ENCODE data around the gene ZMYND11. TPM values are rescaled to one million over a fixed set of nuclear protein-coding genes. Genes with fewer than 3 reads are reported as not detected.

Gene ZMYND11
- 57.0 and 57.5 TPM in 2 replicates for total RNA-seq
- polyA plus RNA-seq = 60.6 and 68.4 TPM in 2 replicates
- 40.7 and 47.9 TPM in 2 replicates for polyA plus RNA-seq (2012)
- 7.1 and 11.3 TPM in 2 replicates for polyA minus RNA-seq (ENCODE audit: low replicate concordance)

DNA sequence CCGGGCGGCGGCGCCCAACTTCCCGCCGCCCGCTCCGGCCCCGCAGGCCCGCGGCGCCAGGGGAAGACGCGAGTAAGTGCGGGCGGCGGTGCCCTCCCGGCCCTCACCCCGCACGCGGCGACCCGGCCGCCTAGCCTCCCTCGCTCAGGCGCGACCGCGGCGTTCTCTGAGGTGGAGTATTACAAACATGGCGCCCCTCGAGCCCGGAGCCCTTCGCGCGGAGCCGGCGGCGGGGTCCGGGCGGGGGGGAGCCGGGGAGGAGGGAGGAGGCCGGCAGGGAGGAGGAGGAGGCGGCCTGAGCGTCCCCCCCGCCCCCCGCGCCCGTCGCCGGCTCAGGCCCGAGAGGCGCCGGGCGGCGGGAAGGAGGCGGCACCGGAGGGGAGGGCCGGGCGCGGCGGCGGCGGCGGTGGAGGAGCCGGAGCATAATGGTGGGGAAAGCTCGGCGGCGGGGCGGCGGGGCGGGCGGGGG lies at the start of gene ZMYND11:
Gene ZMYND11, plus strand, starts transcription at position 324 of the 469 bp plus-strand sequence. CDS start 44,558 bp downstream, outside the sequence.
- peak within 1 kb of the TSS; percentile 86 for H2AFZ ChIP-seq (ENCODE audit: low read length)
- peak within 1 kb of the TSS; percentile 92 for H3K27ac ChIP-seq (ENCODE audit: insufficient read depth, low read length)
- peak within 1 kb of the TSS; percentile 89 for H3K9ac ChIP-seq (ENCODE audit: insufficient read depth, low read length)
- TF ChIP-seq EZH2 (IDR thresholded peaks at IDR 0.05; ENCODE audit: low read length, missing control alignments) = no peak
- TF ChIP-seq, protein P1, sequence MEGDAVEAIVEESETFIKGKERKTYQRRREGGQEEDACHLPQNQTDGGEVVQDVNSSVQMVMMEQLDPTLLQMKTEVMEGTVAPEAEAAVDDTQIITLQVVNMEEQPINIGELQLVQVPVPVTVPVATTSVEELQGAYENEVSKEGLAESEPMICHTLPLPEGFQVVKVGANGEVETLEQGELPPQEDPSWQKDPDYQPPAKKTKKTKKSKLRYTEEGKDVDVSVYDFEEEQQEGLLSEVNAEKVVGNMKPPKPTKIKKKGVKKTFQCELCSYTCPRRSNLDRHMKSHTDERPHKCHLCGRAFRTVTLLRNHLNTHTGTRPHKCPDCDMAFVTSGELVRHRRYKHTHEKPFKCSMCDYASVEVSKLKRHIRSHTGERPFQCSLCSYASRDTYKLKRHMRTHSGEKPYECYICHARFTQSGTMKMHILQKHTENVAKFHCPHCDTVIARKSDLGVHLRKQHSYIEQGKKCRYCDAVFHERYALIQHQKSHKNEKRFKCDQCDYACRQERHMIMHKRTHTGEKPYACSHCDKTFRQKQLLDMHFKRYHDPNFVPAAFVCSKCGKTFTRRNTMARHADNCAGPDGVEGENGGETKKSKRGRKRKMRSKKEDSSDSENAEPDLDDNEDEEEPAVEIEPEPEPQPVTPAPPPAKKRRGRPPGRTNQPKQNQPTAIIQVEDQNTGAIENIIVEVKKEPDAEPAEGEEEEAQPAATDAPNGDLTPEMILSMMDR (conservative IDR thresholded peaks at IDR 0.05 in 1 of 2, IDR thresholded peaks at IDR 0.05 in 1 of 2; ENCODE audit: low read depth in 1 of 2, low read length in 2 of 2) = no peak
- peaks cover 21% of the 10 kb centered on the region for H3K4me1 ChIP-seq (ENCODE audit: control insufficient read depth, extremely low read depth, insufficient read depth, low read length)
- DNase-seq (ENCODE audit: low read depth in 2 of 2) = peak; percentile 64 to 66
- H3K27me3 ChIP-seq (ENCODE audit: control insufficient read depth, insufficient read depth, low read length) = no peaks in the 10 kb centered on the region
- peak within 1 kb of the TSS; percentile 99 for H3K4me2 ChIP-seq (ENCODE audit: extremely low read depth, insufficient read depth, low read length)
- H3K79me2 ChIP-seq (ENCODE audit: control insufficient read depth, insufficient read depth, low read length) = peaks cover 48% of the 10 kb centered on the region
- no peaks in the 10 kb centered on the region for H3K9me3 ChIP-seq (ENCODE audit: control insufficient read depth, insufficient read depth, low read depth, low read length)
- no peaks in the 10 kb centered on the region for H3K36me3 ChIP-seq (ENCODE audit: control insufficient read depth, insufficient read depth, low read length)
- peaks cover 5% of the 10 kb centered on the region for H4K20me1 ChIP-seq (ENCODE audit: control insufficient read depth, extremely low read depth, insufficient read depth, low read length)
- H3K4me3 ChIP-seq (replicated peaks in 1 of 4; ENCODE audit: control extremely low read depth in 1 of 4, insufficient read depth in 1 of 4, low read depth in 3 of 4, low read length in 4 of 4) = peak within 1 kb of the TSS; percentile 85 to 95 (median 89)

DNA sequence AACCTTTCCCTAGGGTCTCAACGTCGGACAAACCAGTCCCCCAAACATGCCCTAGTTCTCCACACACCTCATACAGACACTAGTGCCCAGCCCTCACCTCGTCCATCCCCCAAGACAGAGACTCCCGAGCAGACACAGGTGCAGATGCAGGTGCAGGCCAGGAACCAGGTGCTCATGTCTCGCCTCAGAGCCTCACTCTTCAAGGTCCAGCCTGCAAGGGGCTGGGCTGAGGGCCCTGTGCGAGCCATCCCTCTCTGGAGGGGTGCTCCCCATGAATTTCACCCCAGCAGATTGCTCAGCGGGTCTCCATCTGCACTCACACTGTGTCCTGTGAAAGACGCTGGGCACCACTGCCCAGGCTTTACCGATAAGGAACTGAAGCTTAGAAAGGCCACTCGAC lies 49.2 kb upstream of the ZMYND11 start:
- H3K36me3 ChIP-seq (ENCODE audit: control insufficient read depth, insufficient read depth, low read length) = no peaks in the 10 kb centered on the region
- H3K9me3 ChIP-seq (ENCODE audit: control insufficient read depth, insufficient read depth, low read depth, low read length) = no peaks in the 10 kb centered on the region
- H2AFZ ChIP-seq (ENCODE audit: low read length) = no peak overlapping the region
- H3K4me1 ChIP-seq (ENCODE audit: control insufficient read depth, extremely low read depth, insufficient read depth, low read length) = no peaks in the 10 kb centered on the region
- H3K79me2 ChIP-seq (ENCODE audit: control insufficient read depth, insufficient read depth, low read length) = no peaks in the 10 kb centered on the region
- H3K27ac ChIP-seq (ENCODE audit: insufficient read depth, low read length) = no peak overlapping the region
- H3K4me3 ChIP-seq (replicated peaks in 1 of 4; ENCODE audit: control extremely low read depth in 1 of 4, insufficient read depth in 1 of 4, low read depth in 3 of 4, low read length in 4 of 4) = no peak overlapping the region
- DNase-seq (ENCODE audit: low read depth in 2 of 2) = no peak
- no peak overlapping the region for H3K4me2 ChIP-seq (ENCODE audit: extremely low read depth, insufficient read depth, low read length)
- H3K27me3 ChIP-seq (ENCODE audit: control insufficient read depth, insufficient read depth, low read length) = peaks cover 3% of the 10 kb centered on the region
- TF ChIP-seq EZH2 (IDR thresholded peaks at IDR 0.05; ENCODE audit: low read length, missing control alignments) = no peak
- TF ChIP-seq, protein P1 (conservative IDR thresholded peaks at IDR 0.05 in 1 of 2, IDR thresholded peaks at IDR 0.05 in 1 of 2; ENCODE audit: low read depth in 1 of 2, low read length in 2 of 2) = no peak
- no peak overlapping the region for H3K9ac ChIP-seq (ENCODE audit: insufficient read depth, low read length)
- H4K20me1 ChIP-seq (ENCODE audit: control insufficient read depth, extremely low read depth, insufficient read depth, low read length) = no peaks in the 10 kb centered on the region

DNA sequence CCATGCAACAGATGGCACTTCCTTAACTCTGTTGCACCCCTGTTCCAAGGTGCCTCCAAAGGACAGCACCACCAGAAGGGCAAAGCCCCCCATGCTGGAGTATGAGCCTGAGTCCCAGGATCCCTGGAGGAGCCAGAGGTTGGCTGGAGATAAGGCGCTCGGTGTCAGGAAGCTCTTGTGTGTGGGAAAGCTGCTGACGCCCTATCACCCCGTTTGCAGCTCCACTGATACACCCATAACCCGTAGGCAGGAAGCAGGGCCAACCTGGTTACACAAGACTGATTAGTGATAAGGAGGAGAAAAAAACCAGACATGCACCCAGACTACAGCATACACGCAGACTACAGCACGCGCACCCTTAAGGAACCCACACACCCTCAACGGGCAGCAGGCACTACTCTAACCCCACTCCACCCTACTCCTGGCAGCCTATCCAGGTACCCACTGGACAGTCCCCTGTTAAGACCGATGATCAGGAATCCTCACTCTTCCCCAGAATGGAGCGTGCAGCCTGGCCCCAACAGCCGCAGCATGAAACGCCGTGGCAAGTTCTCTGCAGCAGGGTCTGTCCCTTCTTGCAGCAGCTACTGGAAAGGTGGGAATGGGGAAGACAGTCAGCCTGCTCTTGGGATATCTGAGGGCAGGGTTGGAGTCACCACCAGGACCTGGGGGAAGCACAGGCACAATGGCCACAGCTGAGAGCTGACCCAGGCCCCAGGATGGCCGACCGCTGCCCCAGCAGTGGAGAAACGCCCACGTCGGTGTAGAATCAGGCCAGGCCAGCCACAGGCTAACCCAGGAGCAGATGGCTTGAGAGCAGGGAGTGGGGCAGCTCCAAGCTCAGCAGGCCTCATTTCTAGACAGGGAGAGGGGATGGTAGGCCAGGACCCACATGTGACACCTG lies 47.8 kb upstream of the ZMYND11 start:
- H3K4me1 ChIP-seq (ENCODE audit: control insufficient read depth, extremely low read depth, insufficient read depth, low read length) = no peaks in the 10 kb centered on the region
- H3K9me3 ChIP-seq (ENCODE audit: control insufficient read depth, insufficient read depth, low read depth, low read length) = no peaks in the 10 kb centered on the region
- H3K36me3 ChIP-seq (ENCODE audit: control insufficient read depth, insufficient read depth, low read length) = no peaks in the 10 kb centered on the region

More for the DNA sequence above, 47.8 kb upstream of the ZMYND11 start:
- Histone ChIP-seq H2AFZ (ENCODE audit: low read length) (no peak overlapping the region), H3K9ac (ENCODE audit: insufficient read depth, low read length) (no peak overlapping the region), H4K20me1 (ENCODE audit: control insufficient read depth, extremely low read depth, insufficient read depth, low read length) (no peaks in the 10 kb centered on the region), H3K79me2 (ENCODE audit: control insufficient read depth, insufficient read depth, low read length) (no peaks in the 10 kb centered on the region), H3K4me2 (ENCODE audit: extremely low read depth, insufficient read depth, low read length) (no peak overlapping the region), H3K27ac (ENCODE audit: insufficient read depth, low read length) (no peak overlapping the region), H3K4me3 (replicated peaks in 1 of 4; ENCODE audit: control extremely low read depth in 1 of 4, insufficient read depth in 1 of 4, low read depth in 3 of 4, low read length in 4 of 4) (no peak overlapping the region), H3K27me3 (ENCODE audit: control insufficient read depth, insufficient read depth, low read length) (peaks cover 3% of the 10 kb centered on the region)
- no peak for DNase-seq (ENCODE audit: low read depth in 2 of 2)
- TF ChIP-seq EZH2 (IDR thresholded peaks at IDR 0.05; ENCODE audit: low read length, missing control alignments) = no peak
